Measurements from ENCODE around the gene TTLL11.

- TF ChIP-seq CTCF (IDR thresholded peaks at IDR 0.05; ENCODE audit: poor library complexity, severe bottlenecking): no peak
- TF ChIP-seq TAF1 (IDR thresholded peaks at IDR 0.05; ENCODE audit: low read depth): no peak
- no peak for TF ChIP-seq MXI1 (conservative IDR thresholded peaks at IDR 0.05; ENCODE audit: poor library complexity, severe bottlenecking)
- no peak for TF ChIP-seq EZH2 (IDR thresholded peaks at IDR 0.05; ENCODE audit: borderline replicate concordance, insufficient read depth, low read length, poor library complexity, severe bottlenecking)
- no peak for TF ChIP-seq POLR2AphosphoS5 (IDR thresholded peaks at IDR 0.05)
These were observed 136.3 kb downstream of the TTLL11 start for GRCh38 chr9:121956808-121957207.
